HS-27A (cell line): ENCODE data around the gene TST.

Experiments
- DNase-seq: peaks from one replicate; pipeline ENCODE4 v3.0.0-alpha.2; 2012; ENCODE audit warnings: low read depth, missing footprints

The TST gene

GRCh38 chr22:36982136-36982535 is 37.1 kb downstream of the TST start:
- no peak for DNase-seq

DNA sequence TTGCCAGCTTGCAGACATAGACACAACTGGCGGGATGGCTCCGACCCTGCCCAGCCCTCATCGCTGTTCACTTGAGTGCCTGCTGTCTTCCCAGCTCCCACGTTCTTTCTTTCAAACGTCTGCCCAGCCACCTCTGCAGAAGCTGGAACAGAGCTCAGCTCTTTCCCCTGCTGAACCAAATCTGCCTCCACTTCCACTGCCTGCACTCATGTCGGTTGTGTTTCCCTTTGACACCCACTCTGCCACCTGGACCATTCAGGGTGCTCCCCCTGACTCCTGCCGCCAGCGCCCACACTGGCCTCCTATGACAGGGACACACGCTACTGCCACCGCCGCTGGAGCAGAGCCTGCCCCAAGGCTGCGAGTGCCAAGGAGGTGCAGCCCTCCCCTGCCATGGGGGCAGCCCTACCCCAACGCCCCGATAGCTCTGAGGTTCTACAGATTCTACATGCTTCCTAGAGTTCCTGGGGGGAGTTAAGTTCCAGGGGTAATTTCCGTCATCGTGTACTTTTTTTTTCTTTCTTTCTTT is 37.9 kb downstream of the TST start:
- no peak for DNase-seq

- DNase-seq = no peak
These were observed 40.0 kb downstream of the TST start for GRCh38 chr22:36979016-36979910.

- DNase-seq = peak; percentile 50
These were observed 41.1 kb downstream of the TST start for GRCh38 chr22:36977947-36978660.

DNA sequence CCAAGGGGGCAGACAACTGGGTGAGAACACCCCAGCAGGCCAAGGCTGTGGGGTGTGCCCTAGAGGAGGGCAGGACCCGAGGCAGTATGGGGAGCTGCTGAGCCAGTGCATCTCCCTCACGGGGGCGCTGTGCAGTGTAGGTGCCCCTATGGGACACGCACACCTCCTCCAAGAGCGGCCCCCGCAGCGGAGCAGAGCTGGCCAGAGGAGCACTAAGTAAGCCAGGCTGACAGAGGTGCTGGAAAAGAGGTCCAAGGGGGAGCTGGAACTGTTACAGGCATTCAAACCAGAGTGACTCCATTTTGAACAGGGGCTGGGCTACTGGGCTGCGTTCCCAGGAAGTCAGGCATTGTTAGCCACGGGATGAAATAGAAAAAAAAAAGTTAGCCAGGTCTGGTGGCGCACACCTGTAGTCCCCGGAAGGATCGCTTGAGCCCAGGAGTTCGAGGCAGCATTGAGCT is 41.8 kb downstream of the TST start:
- DNase-seq = no peak

GRCh38 chr22:36976606-36977005 is 42.6 kb downstream of the TST start:
- no peak for DNase-seq

- DNase-seq = no peak
These were observed 47.7 kb downstream of the TST start for GRCh38 chr22:36971341-36972125.

DNA sequence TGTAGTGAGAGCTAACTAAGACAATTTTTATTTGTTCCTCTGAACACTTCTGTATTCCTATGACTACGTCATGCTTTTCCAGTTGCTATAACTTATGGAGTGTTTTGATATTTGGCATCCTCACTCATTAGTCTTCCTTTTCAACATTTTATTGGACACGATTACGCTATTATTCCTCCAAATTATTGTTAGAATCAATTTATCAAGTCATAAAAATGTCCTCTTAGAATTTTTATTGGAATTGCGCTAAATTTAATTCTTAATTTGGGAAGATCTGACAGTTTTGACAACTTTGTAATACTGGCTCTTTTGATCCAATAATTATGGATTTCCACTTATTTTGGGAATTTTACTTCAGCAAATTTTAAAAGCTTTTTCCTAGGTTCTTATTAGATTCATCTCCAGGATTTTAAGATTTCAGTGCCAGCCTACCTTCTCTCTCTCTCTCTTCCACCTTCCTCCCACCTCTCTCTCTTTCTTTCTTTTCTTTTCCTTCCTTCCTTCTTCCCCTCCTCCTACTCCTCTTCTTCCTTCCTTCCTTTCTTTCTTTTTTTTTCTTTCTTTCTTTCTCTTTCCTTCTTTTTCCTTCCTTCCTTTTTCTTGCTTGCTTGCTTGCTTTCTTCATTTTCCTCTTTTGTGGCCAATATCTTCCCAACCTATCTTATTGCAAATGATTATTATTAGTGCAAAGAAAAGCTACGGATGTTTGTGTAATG is 50.8 kb downstream of the TST start:
- DNase-seq = no peak

GRCh38 chr22:36966851-36967540 is 52.3 kb downstream of the TST start:
- no peak for DNase-seq

DNA sequence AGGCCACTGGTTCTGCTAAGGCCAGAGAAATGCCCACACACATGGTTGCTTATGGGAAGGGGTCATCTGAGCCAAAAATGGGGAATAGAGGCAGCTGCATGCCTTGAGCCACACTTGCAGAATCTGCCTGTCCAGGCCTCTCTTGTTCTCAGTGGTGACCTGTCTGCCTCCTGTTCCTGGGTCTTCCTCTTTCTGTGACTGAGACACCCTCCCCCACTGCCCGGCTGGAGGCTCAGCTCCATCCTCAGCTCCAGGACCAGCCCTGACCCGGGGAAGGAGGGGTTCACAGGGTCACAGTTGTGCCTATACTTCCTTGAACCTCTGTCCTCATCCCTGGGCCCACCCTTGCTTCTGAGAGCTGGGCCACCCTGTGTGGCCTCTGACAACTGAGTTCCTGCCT is 53.6 kb downstream of the TST start:
- no peak for DNase-seq

DNA sequence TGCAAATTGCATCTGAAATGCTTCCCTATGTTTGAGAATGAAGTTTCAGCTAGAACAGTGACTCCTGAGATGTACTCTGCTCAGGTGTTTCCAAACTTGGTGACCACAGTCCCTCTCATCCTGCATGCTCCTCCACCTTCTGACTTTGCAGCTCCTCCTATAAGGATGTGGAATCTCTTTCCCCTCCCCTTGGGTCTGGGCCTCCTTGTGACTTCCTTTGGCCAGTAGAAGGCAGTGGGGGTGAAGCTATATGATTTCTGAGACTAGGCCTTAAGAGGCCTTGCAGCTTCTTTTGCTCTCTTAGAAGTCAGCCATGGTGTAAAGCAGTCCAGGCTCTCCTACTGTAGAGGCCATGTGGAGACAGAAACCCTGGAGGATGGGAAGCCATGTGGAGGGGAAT is 55.1 kb downstream of the TST start:
- DNase-seq = no peak

DNA sequence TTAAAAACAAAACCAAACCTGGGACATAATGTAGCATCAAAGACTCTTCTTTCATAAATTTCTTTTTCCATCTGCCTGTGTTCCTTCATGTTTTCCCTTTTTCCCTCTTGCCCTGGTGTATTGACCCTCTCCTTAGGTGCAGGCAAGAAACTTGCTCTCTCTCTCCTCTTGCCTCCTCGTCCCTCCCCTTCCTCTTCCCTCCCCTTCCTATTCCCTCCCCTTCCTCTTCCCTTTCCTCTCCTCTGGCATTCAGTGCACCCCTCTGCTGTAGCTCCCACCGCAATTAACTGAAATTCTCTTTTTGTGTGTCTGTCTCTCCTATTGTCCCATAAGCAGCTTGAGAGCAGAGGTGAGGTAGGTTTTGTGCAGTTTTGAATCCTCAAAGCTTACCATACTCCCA is 55.9 kb downstream of the TST start:
- DNase-seq = no peak

GRCh38 chr22:36961626-36962025 is 57.6 kb downstream of the TST start:
- DNase-seq = no peak
